ENCODE measurements around the gene PIGQ. TPM values are rescaled to one million over a fixed set of nuclear protein-coding genes. Genes with fewer than 3 reads are reported as not detected.

Gene PIGQ
- total and polyA plus RNA-seq, 2 of the 13 experiments (the other 11 are each of a cell fraction or from before 2014, with no cell fraction given), result 7.7 to 19.7 TPM

- peak; percentile 79 for TF ChIP-seq HDAC1 (CRISPR knock-in tag; IDR thresholded peaks at IDR 0.05)
- TF ChIP-seq KDM5A (IDR thresholded peaks at IDR 0.05; ENCODE audit: borderline replicate concordance, low read length), result no peak
- TF ChIP-seq AGO1 (IDR thresholded peaks at IDR 0.05; ENCODE audit: low read depth, low read length, poor library complexity, severe bottlenecking), result peak; percentile 94
- TF ChIP-seq SMAD9 (CRISPR knock-in tag; IDR thresholded peaks at IDR 0.05), result no peak
- peak; percentile 66; the same call in 1 of the 2 replicates for TF ChIP-seq ZNF605 (CRISPR knock-in tag; IDR thresholded peaks at IDR 0.05)
- TF ChIP-seq FOSL2 (CRISPR knock-in tag; IDR thresholded peaks at IDR 0.05), result no peak
- no peak for TF ChIP-seq ESRRA (CRISPR knock-in tag; IDR thresholded peaks at IDR 0.05; ENCODE audit: low read depth)
- peak; percentile 44; the same call in 1 of the 2 replicates for TF ChIP-seq SPEN (CRISPR knock-in tag; IDR thresholded peaks at IDR 0.05; ENCODE audit: low read depth)
- no peak for TF ChIP-seq HMGXB3 (CRISPR knock-in tag; IDR thresholded peaks at IDR 0.05; ENCODE audit: borderline replicate concordance)
- TF ChIP-seq AKNA (CRISPR knock-in tag; IDR thresholded peaks at IDR 0.05; ENCODE audit: borderline replicate concordance), result no peak
- no peak for TF ChIP-seq RAD21 (CRISPR knock-in tag; IDR thresholded peaks at IDR 0.05)
- peak; percentile 90 for TF ChIP-seq AGO2 (optimal IDR thresholded peaks at IDR 0.05; ENCODE audit: low read depth, low read length)
- no peak for TF ChIP-seq SALL1 (CRISPR knock-in tag; IDR thresholded peaks at IDR 0.05)
- TF ChIP-seq ARID4A (CRISPR knock-in tag; IDR thresholded peaks at IDR 0.05; ENCODE audit: borderline replicate concordance), result peak; percentile 73
- peak; percentile 63; the same call in 1 of the 2 replicates for TF ChIP-seq EED (CRISPR knock-in tag; IDR thresholded peaks at IDR 0.05)
- no peak for TF ChIP-seq IKZF4 (CRISPR knock-in tag; IDR thresholded peaks at IDR 0.05; ENCODE audit: borderline replicate concordance, low read depth, not compliant biosample characterization)
Measured at GRCh38 chr16:630815-631405, 61.1 kb downstream of the PIGQ start, which contains the start of gene WFIKKN1 (continued).

All from HepG2 (cell line).